Adrenal gland (tissue), 12 donors: Measurements from ENCODE around the gene ANKRD16. TPM values are rescaled to one million over a fixed set of nuclear protein-coding genes. Genes with fewer than 3 reads are reported as not detected.

Experiments used
- DNase-seq, 7 donors: peaks; one replicate each; pipeline ENCODE4 v3.0.0-alpha.2; 2019 to 2020
- H3K27ac ChIP-seq, 5 donors: fragments of 200-600 bp; sonication (generic) in 4 of 5; 1 replicate in 3 of 5; 2 replicates in 2 of 5; pipeline versions ENCODE4 v1.5.1 to v1.8.0; 2016 to 2020; ENCODE audit warnings: mild to moderate bottlenecking in 1 of 5
- H3K27me3 ChIP-seq: fragments of 200-600 bp; 2 replicates; pipeline ENCODE4 v1.8.0; 2021
- H3K36me3 ChIP-seq, 2 donors: fragments of 200-600 bp; replicated peaks in 1 of 2; 1 replicate in 1 of 2; 2 replicates in 1 of 2; pipeline versions ENCODE4 v1.5.1 to v1.8.0; 2018 to 2022
- H3K4me1 ChIP-seq, 2 donors: fragments of 200-600 bp; replicated peaks in 1 of 2; 1 replicate in 1 of 2; 2 replicates in 1 of 2; pipeline versions ENCODE4 v1.5.1 to v1.8.0; 2018 to 2021
- H3K4me3 ChIP-seq, 4 donors: fragments of 200-600 bp; sonication (generic) in 3 of 4; one replicate each; pipeline ENCODE4 v1.5.1; 2016 to 2018
- H3K9me3 ChIP-seq, 3 donors: fragments of 200-600 bp; sonication (generic) in 1 of 3; replicated peaks in 1 of 3; 1 replicate in 2 of 3; 2 replicates in 1 of 3; pipeline versions ENCODE4 v1.5.1 to v1.8.0; 2016 to 2021
- POLR2A ChIP-seq, 2 donors: fragments of 450-650 bp; IDR thresholded peaks; one replicate each; pipeline ENCODE4 v1.6.1; 2017; ENCODE audit warnings: antibody characterized with exemption in 2 of 2, mild to moderate bottlenecking in 2 of 2, moderate library complexity in 1 of 2
- WGBS, 4 donors: extraction: QIAGEN DNeasy Blood & Tissue Kit in 2 of 4; methylation state at CpG; one replicate each; pipeline versions ENCODE4 v1.1.5 to v1.1.7; 2013 to 2017; 5-methylcytosine and 5-hydroxymethylcytosine counted together
- intact Hi-C, 2 donors: fragments of 100-400 bp; cut with DNase I; formaldehyde crosslinking; loops; one replicate each; pipeline versions ENCODE4 v1.14.1 to v1.15.0; 2022 to 2023
- polyA plus RNA-seq, 3 donors: library from polyadenylated mRNA; stranded (reverse); fragments of 200-250 nt in 2 of 3; fragments of 350-450 nt in 1 of 3; fragmentation: Illumina TruSeq in 1 of 3; extraction: RNeasy Lipid Tissue Mini Kit (QIAGEN cat#74804) in 1 of 3; gene quantifications; one replicate each; pipeline ENCODE4 v1.2.3, GENCODE V29; 2013 to 2014
- total RNA-seq, 9 donors: library from RNA; depleted of rRNA in 4 of 9; stranded (reverse); fragments of >200 nt in 4 of 9; fragments of 120-200 nt in 1 of 9; fragmentation: NEBNext Ultra II Directional in 1 of 9; extraction: Animal tissue kit (Norgen Biotek cat#: 25700) in 1 of 9; gene quantifications; one replicate each; pipeline versions ENCODE4 v1.1.0 to v1.2.4, GENCODE V29; 2013 to 2023
- TF ChIP-seq, protein P1 (sequence below), 6 experiments: fragments of 450-650 bp in 4 of 6; fragments of 200-600 bp in 2 of 6; sonication (generic) in 1 of 6; IDR thresholded peaks; 1 replicate in 5 of 6; 2 replicates in 1 of 6; pipeline versions ENCODE4 v1.5.1 to v1.8.0; 2016 to 2021; ENCODE audit warnings: antibody characterized with exemption in 6 of 6, mild to moderate bottlenecking in 2 of 6, moderate library complexity in 1 of 6
- donor health status: healthy with polysubstance abuse.
- donor health status: Bipolar disorder and iron deficiency.
- donor health status: DM: yes; HTN: yes; CAD: no.
- donor health status: DM: no; HTN: no; CAD: no.
- donor health status: DM: no; HTN: no; CAD: no.
- donor health status: DM: yes; HTN: yes; CAD: no.

Gene ANKRD16
- total and polyA plus RNA-seq, 12 donors = 4.0 to 12.4 (median 6.8) TPM

DNA sequence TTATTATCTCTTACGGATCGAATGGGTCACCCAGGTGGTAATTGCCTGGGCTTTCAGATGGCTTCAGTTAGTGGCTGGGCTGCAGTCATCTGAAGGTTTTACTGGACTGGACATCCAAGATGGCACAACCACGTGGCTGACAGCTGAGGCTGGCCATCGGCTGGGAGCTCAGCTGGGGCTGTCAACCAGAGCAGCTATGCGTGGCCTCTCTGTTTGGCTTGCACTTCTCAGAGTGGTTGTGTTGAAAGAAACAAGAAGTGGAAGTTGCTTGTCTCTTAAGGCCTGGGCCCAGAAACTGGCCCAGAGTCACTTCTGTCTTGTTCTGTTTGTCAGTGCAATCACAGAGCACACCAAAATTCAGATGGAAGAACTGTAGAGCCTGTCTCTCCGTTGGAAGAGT, 70.8 kb downstream of the ANKRD16 start:
- H3K27me3 ChIP-seq = no peaks in the 10 kb centered on the region
- intact Hi-C loops = loop anchor here in 1 of 2 donors (10.0 kb wide), 1 partner anchor 46 kb away; no protein-coding TSS in a partner anchor
- H3K4me3 ChIP-seq = no peak overlapping the region
- H3K4me1 ChIP-seq = peaks cover 0 to 11% of the 10 kb centered on the region in 2 donors
- peak in 2 of 7 donors; percentile 25 to 47 for DNase-seq
- TF ChIP-seq, protein P1, sequence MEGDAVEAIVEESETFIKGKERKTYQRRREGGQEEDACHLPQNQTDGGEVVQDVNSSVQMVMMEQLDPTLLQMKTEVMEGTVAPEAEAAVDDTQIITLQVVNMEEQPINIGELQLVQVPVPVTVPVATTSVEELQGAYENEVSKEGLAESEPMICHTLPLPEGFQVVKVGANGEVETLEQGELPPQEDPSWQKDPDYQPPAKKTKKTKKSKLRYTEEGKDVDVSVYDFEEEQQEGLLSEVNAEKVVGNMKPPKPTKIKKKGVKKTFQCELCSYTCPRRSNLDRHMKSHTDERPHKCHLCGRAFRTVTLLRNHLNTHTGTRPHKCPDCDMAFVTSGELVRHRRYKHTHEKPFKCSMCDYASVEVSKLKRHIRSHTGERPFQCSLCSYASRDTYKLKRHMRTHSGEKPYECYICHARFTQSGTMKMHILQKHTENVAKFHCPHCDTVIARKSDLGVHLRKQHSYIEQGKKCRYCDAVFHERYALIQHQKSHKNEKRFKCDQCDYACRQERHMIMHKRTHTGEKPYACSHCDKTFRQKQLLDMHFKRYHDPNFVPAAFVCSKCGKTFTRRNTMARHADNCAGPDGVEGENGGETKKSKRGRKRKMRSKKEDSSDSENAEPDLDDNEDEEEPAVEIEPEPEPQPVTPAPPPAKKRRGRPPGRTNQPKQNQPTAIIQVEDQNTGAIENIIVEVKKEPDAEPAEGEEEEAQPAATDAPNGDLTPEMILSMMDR (IDR thresholded peaks at IDR 0.05) = no peak
- no peak for TF ChIP-seq POLR2A (IDR thresholded peaks at IDR 0.05)
- WGBS, 4 donors = 70 to 88% (median 82%) methylated on average over 6 of the region's 6 CpGs
- no peak overlapping the region for H3K27ac ChIP-seq
- no peaks in the 10 kb centered on the region for H3K9me3 ChIP-seq
- no peaks in the 10 kb centered on the region for H3K36me3 ChIP-seq

DNA sequence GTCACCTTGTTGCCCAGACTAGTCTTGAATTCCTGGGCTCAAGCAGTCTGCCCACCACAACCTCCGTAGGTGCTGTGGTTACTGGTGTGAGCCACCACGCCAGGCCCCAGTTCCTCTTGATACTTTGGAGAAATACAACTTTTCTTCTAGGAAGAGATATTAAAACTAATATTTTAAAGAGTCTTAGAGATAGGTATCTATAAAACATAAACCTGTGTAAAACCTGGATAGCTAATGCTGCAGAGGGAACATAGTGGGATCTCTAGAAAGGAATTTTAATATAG, 71.7 kb downstream of the ANKRD16 start:
- intact Hi-C loops = loop anchor here in 1 of 2 donors (10.0 kb wide), 1 partner anchor 47 kb away; no protein-coding TSS in a partner anchor
- 86 to 100% (median 90%) methylated on average over 2 of the region's 2 CpGs for WGBS, 4 donors
- H3K36me3 ChIP-seq = no peaks in the 10 kb centered on the region
- DNase-seq = no peak
- peaks cover 0 to 11% of the 10 kb centered on the region in 2 donors for H3K4me1 ChIP-seq
- H3K27me3 ChIP-seq = no peaks in the 10 kb centered on the region
- no peak overlapping the region for H3K4me3 ChIP-seq
- no peaks in the 10 kb centered on the region for H3K9me3 ChIP-seq
- H3K27ac ChIP-seq = no peak overlapping the region
- TF ChIP-seq POLR2A (IDR thresholded peaks at IDR 0.05) = no peak
- TF ChIP-seq, protein P1 (IDR thresholded peaks at IDR 0.05) = no peak

DNA sequence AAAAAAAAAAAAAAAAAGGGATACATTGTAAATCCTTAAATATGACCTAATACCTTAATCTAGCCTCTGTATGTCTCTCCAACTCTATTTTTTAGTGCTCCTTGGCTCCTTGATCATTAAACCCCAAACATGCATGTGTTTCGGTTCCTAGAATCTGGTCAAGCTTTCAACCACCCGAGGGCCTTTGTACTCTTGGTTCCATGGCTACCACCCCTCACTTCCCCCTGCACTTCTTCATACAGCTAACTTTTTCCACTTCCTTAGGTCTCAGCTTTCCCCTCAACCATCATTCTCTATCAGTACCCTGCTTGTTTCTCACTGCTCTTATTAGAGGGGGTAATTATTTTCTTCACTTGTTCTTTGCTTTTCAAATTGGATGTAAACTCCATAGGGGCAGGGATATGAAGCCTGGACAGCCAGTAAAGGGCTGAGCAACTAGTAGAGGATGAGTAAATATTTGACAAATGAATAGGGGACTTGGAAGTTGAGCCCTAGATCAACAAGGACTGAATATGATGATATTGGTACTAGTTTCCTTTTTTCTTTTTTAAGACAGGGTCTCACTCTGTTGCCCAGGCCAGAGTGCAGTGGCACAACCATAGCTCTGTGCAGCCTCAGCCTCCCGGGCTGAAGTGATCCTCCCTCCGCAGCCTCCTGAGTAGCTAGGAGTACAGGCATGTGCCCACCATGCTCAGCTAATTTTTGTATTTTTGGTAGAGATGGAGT, 72.2 kb downstream of the ANKRD16 start:
- no peak for TF ChIP-seq POLR2A (IDR thresholded peaks at IDR 0.05)
- TF ChIP-seq, protein P1 (IDR thresholded peaks at IDR 0.05) = no peak
- intact Hi-C loops = loop anchor here in 1 of 2 donors (10.0 kb wide), 1 partner anchor 47 kb away; no protein-coding TSS in a partner anchor
- WGBS, 4 donors = 86 to 90% (median 88%) methylated on average over 4 of the region's 4 CpGs
- no peak overlapping the region for H3K4me3 ChIP-seq
- H3K27me3 ChIP-seq = no peaks in the 10 kb centered on the region
- peaks cover 0 to 11% of the 10 kb centered on the region in 2 donors for H3K4me1 ChIP-seq
- no peaks in the 10 kb centered on the region for H3K9me3 ChIP-seq
- no peak overlapping the region for H3K27ac ChIP-seq
- DNase-seq = peak in 1 of 7 donors; percentile 30
- no peaks in the 10 kb centered on the region for H3K36me3 ChIP-seq

DNA sequence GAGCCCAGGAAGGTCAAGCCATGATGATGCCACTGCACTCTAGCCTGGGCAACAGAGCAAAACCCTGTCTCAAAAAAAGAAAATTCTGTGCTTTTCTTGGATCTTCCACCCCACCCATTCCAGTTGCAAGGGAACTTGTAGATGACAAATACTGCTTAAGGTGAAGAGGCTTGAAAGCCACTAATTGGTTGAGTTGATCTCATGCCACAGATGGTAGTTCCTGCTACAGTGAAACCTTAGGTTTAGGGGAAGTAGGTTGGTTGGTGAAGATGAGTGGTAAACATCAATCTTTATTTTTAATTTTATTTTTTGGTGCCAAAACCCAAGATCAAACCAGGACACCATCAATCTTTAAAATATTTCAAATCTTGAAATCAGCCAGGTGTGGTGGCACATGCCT, 73.5 kb downstream of the ANKRD16 start:
- Histone ChIP-seq H3K27ac (no peak overlapping the region), H3K36me3 (no peaks in the 10 kb centered on the region), H3K9me3 (no peaks in the 10 kb centered on the region), H3K4me3 (no peak overlapping the region), H3K4me1 (peaks cover 10 to 23% of the 10 kb centered on the region in 2 donors), H3K27me3 (no peaks in the 10 kb centered on the region)
- TF ChIP-seq POLR2A (IDR thresholded peaks at IDR 0.05) = no peak
- intact Hi-C loops = loop anchor here in 1 of 2 donors (10.0 kb wide), 1 partner anchor 49 kb away; no protein-coding TSS in a partner anchor
- DNase-seq = no peak
